Mesendoderm (in vitro differentiated cells): ENCODE measurements around the gene LRRC10B.
"Not testable (repeated sequence)": the region's sequence is repeated elsewhere in the genome, so short reads cannot be mapped to it uniquely, and the experiment has no call there.

Source experiments
- DNase-seq: peaks from one replicate; pipeline ENCODE4 v3.0.0; 2013
- H2AK5ac ChIP-seq: 2 replicates; pipeline ENCODE4 v1.6.1; 2013; ENCODE audit warnings: low read length, inconsistent platforms
- H2BK120ac ChIP-seq: 2 replicates; pipeline ENCODE4 v1.6.1; 2013; ENCODE audit warnings: low read depth, mild to moderate bottlenecking, low read length, moderate library complexity, mixed read lengths
- H2BK15ac ChIP-seq: replicated peaks from 2 replicates; pipeline ENCODE4 v1.6.1; 2013; ENCODE audit warnings: low read depth, mild to moderate bottlenecking, moderate library complexity
- H2BK5ac ChIP-seq: 2 replicates; pipeline ENCODE4 v1.6.1; 2013; ENCODE audit warnings: low read length, inconsistent platforms
- H3K18ac ChIP-seq: 2 replicates; pipeline ENCODE4 v1.6.1; 2013; ENCODE audit warnings: mild to moderate bottlenecking, low read length, mixed read lengths
- H3K23ac ChIP-seq: one replicate; pipeline ENCODE4 v1.6.1; 2013; ENCODE audit warnings: low read length
- H3K27ac ChIP-seq: 2 replicates; pipeline ENCODE4 v1.5.1; 2013; ENCODE audit warnings: low read depth, mild to moderate bottlenecking, inconsistent platforms, low read length, moderate library complexity
- H3K27me3 ChIP-seq: 2 replicates; pipeline ENCODE4 v1.6.1; 2013; ENCODE audit warnings: low read length, control low read depth, mild to moderate bottlenecking, inconsistent platforms; ENCODE audit not compliant: insufficient read depth, poor library complexity
- H3K36me3 ChIP-seq: 2 replicates; pipeline ENCODE4 v1.6.1; 2013; ENCODE audit warnings: low read length, inconsistent platforms; ENCODE audit not compliant: control insufficient read depth, insufficient read depth
- H3K4ac ChIP-seq: one replicate; pipeline ENCODE4 v1.6.1; 2013; ENCODE audit warnings: low read depth, mild to moderate bottlenecking, low read length, moderate library complexity
- H3K4me1 ChIP-seq: 2 replicates; pipeline ENCODE4 v1.6.1; 2013; ENCODE audit warnings: low read depth, low read length, inconsistent platforms; ENCODE audit not compliant: control insufficient read depth
- H3K4me2 ChIP-seq: 2 replicates; pipeline ENCODE4 v1.6.1; 2013; ENCODE audit warnings: low read length
- H3K4me3 ChIP-seq: 2 replicates; pipeline ENCODE4 v1.5.1; 2013; ENCODE audit warnings: mild to moderate bottlenecking, low read length
- H3K56ac ChIP-seq: one replicate; pipeline ENCODE4 v1.6.1; 2013; ENCODE audit warnings: low read length
- H3K79me1 ChIP-seq: 2 replicates; pipeline ENCODE4 v1.6.1; 2013; ENCODE audit warnings: low read length, inconsistent platforms
- H3K79me2 ChIP-seq: 2 replicates; pipeline ENCODE4 v1.6.1; 2013; ENCODE audit warnings: mild to moderate bottlenecking, low read length; ENCODE audit not compliant: control insufficient read depth, insufficient read depth
- H3K9ac ChIP-seq: 2 replicates; pipeline ENCODE4 v1.6.1; 2013; ENCODE audit warnings: low read length, inconsistent platforms
- H4K5ac ChIP-seq: one replicate; pipeline ENCODE4 v1.6.1; 2013; ENCODE audit warnings: low read length
- H4K8ac ChIP-seq: one replicate; pipeline ENCODE4 v1.6.1; 2013; ENCODE audit warnings: low read depth, mild to moderate bottlenecking, control low read depth, low read length, moderate library complexity
- WGBS: extraction: QIAGEN DNeasy Blood & Tissue Kit; methylation state at CpG from one replicate; pipeline ENCODE4 v1.1.7; 2013; ENCODE audit warnings: low lambda C conversion rate, missing lambda C conversion rate; ENCODE audit not compliant: insufficient coverage; ENCODE audit errors: extremely low coverage; 5-methylcytosine and 5-hydroxymethylcytosine counted together

The LRRC10B gene

DNA sequence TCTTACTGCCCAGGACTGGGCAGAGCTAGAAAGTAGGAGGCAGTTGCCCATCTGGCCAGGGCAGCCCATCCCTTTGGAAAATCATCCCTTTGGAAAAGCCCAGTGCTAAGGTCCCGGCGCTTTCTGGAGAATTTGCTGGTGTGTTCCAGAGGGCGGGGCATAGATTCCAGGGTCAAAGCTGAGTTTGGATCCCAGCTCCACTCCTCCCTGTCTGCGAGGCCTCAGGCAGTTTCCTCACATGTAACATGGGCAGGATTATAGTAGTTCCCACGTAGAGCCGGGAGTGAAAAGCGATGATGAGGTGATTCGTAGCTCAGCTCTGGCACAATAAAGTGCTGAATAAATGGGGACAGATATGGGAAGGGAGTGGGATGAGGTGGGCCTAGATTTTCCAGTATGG, 31.4 kb upstream of the LRRC10B start:
- no peak overlapping the region for H2BK5ac ChIP-seq
- H2AK5ac ChIP-seq: no peak overlapping the region
- no peak overlapping the region for H3K4ac ChIP-seq
- no peak overlapping the region for H3K18ac ChIP-seq
- no peaks in the 10 kb centered on the region for H3K79me1 ChIP-seq
- no peak overlapping the region for H3K9ac ChIP-seq
- H3K27ac ChIP-seq: no peak overlapping the region
- H4K8ac ChIP-seq: no peak overlapping the region
- H3K4me1 ChIP-seq: no peaks in the 10 kb centered on the region
- no peak for DNase-seq
- H3K4me3 ChIP-seq: no peak overlapping the region
- no peak overlapping the region for H3K56ac ChIP-seq
- H2BK15ac ChIP-seq: no peak overlapping the region
- no peak overlapping the region for H3K23ac ChIP-seq
- H3K36me3 ChIP-seq: no peaks in the 10 kb centered on the region
- WGBS: no CpG with 5 or more reads among the region's 8 CpGs
- no peak overlapping the region for H4K5ac ChIP-seq
- H3K4me2 ChIP-seq: no peak overlapping the region
- H3K79me2 ChIP-seq: no peaks in the 10 kb centered on the region
- H3K27me3 ChIP-seq: no peaks in the 10 kb centered on the region
- H2BK120ac ChIP-seq: no peak overlapping the region

DNA sequence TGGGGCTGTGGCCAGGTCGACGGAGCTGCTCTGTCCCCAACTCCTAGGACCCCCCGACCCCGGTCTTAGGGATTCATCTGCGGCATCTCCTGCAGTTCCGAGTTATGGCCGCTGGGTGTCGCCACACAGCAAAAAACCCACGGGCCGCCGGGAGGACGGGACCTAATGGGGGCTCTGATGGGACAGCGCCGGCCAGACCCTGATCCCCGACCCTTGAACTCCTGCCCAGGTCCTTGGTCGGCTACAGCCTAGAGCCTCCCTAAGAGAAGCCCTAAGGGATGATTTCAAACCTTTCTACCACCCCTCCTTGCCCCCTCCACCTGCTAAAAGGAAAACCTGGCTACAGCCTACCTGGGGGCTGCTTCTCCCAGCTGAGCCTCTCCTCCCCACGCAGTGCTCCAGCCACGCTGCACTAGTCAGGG, 30.8 kb upstream of the LRRC10B start:
- Histone ChIP-seq H4K5ac (no peak overlapping the region), H3K4me3 (no peak overlapping the region), H2BK15ac (no peak overlapping the region), H3K23ac (no peak overlapping the region), H3K36me3 (no peaks in the 10 kb centered on the region), H3K18ac (no peak overlapping the region), H2BK5ac (no peak overlapping the region), H3K79me1 (no peaks in the 10 kb centered on the region), H4K8ac (no peak overlapping the region), H3K27me3 (no peaks in the 10 kb centered on the region), H3K4ac (no peak overlapping the region), H3K4me2 (no peak overlapping the region), H3K79me2 (no peaks in the 10 kb centered on the region), H3K56ac (no peak overlapping the region), H3K4me1 (no peaks in the 10 kb centered on the region), H3K27ac (no peak overlapping the region), H2BK120ac (no peak overlapping the region), H2AK5ac (no peak overlapping the region), H3K9ac (no peak overlapping the region)
- no CpG with 5 or more reads among the region's 18 CpGs for WGBS
- peak; percentile 52 for DNase-seq

DNA sequence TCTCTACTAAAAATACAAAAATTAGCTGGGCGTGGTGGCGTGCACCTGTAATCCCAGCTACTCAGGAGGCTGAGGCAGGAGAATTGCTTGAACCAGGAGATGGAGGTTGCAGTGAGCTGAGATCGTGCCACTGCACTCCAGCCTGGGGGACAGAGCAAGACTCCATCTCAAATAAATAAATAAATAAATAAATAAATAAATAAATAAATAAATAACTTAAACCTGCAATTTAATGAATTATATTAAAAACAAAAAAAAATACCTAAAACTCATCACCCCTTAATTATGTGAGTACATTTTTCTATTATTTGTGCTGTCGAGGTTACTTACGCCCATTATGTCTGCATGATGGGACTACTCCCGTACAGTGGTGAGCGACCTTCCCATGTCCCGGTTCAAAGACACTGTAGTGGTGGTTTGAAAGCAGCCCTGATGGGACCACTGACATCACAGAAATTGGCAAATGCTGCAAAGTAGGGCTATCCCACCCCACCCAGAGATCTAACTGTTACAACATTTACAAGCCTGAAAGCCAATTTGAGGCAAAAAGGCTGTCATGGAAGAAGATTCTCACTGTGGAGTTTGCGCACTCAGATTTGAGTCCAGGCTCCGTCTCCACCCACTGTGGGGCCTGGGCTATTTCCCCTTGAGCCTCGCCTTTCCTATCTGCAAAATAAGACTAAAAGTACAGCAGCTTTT, 29.0 kb upstream of the LRRC10B start:
- not testable (repeated sequence) for H2BK120ac ChIP-seq, H3K9ac ChIP-seq, H3K18ac ChIP-seq, H3K56ac ChIP-seq, H3K79me1 ChIP-seq, DNase-seq, H3K27me3 ChIP-seq, H4K8ac ChIP-seq, H2BK5ac ChIP-seq, H3K27ac ChIP-seq, H3K23ac ChIP-seq, H3K36me3 ChIP-seq, H3K4me2 ChIP-seq, H3K79me2 ChIP-seq, H3K4ac ChIP-seq, H3K4me3 ChIP-seq, H2BK15ac ChIP-seq, H2AK5ac ChIP-seq, H4K5ac ChIP-seq, H3K4me1 ChIP-seq
- WGBS: no CpG with 5 or more reads among the region's 11 CpGs

DNA sequence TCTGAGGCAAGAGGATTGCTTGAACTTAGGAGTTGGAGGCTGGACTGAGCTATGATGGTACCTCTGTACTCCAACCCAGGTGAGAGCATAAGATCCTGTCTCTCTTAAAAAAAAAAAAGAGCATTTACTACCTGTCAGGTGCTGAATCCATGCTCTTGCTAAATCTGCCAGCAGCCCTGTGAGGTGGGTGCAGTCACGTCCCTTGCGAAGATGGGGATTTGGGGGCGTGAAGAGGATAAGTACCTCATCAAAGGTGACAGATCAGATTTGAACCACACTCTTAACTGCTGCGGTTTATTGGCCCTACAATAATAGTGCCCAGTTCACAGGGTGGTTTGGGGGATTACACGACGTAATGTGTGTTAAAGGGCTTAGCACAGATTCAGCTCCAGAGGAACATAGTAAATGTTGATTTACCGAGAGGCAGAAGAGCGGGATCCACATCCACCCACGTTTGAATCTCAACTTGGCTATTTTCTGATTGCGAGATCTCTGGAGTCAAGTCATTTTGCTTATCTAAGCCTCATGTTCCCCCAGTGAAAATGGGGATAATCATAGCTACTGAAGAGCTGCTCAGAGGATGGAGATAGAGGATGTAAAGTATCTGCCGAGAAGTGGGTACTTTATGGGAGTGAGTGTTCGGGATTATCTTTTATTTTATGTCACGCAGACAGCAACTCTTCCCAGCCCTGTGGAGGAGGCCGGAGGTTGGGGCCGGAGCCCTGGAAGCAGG, 28.1 kb upstream of the LRRC10B start:
- H3K4ac ChIP-seq: no peak overlapping the region
- no peak overlapping the region for H4K8ac ChIP-seq
- no peak overlapping the region for H3K18ac ChIP-seq
- no peak overlapping the region for H2BK5ac ChIP-seq
- H4K5ac ChIP-seq: no peak overlapping the region
- no peak overlapping the region for H2AK5ac ChIP-seq
- WGBS: no CpG with 5 or more reads among the region's 15 CpGs
- no peaks in the 10 kb centered on the region for H3K79me2 ChIP-seq
- H3K23ac ChIP-seq: no peak overlapping the region
- H3K79me1 ChIP-seq: no peaks in the 10 kb centered on the region
- no peak overlapping the region for H3K4me2 ChIP-seq
- no peak overlapping the region for H2BK15ac ChIP-seq
- no peak overlapping the region for H3K4me3 ChIP-seq
- H3K27me3 ChIP-seq: no peaks in the 10 kb centered on the region
- H3K4me1 ChIP-seq: no peaks in the 10 kb centered on the region
- H2BK120ac ChIP-seq: no peak overlapping the region
- no peaks in the 10 kb centered on the region for H3K36me3 ChIP-seq
- DNase-seq: no peak
- no peak overlapping the region for H3K27ac ChIP-seq
- no peak overlapping the region for H3K9ac ChIP-seq
- H3K56ac ChIP-seq: no peak overlapping the region

DNA sequence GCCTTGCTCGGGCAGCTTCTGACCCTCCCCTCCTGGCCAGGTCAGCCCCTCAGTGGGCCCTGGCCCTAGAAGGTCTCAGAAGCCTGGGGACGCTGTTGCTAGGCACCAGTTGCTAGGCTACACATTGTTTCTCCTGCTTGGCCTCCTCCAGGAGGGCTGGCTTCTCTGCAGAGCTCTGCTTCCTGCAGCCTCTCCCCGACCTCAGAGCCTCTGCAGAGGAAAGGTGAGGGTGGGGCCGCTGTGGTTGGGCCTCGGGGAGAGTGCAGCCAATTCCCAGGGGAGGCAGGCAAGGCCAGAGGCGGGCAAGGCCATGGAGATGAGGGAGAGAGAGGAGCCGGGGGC, 27.6 kb upstream of the LRRC10B start:
- no CpG with 5 or more reads among the region's 7 CpGs for WGBS
- Histone ChIP-seq H3K4me1 (no peaks in the 10 kb centered on the region), H3K23ac (no peak overlapping the region), H2AK5ac (no peak overlapping the region), H2BK15ac (no peak overlapping the region), H4K5ac (no peak overlapping the region), H4K8ac (no peak overlapping the region), H2BK5ac (no peak overlapping the region), H3K4me2 (no peak overlapping the region), H3K27me3 (no peaks in the 10 kb centered on the region), H3K79me1 (no peaks in the 10 kb centered on the region), H3K36me3 (no peaks in the 10 kb centered on the region), H3K18ac (no peak overlapping the region), H2BK120ac (no peak overlapping the region), H3K4me3 (no peak overlapping the region), H3K27ac (no peak overlapping the region), H3K9ac (no peak overlapping the region), H3K56ac (no peak overlapping the region), H3K79me2 (no peaks in the 10 kb centered on the region), H3K4ac (no peak overlapping the region)
- DNase-seq: peak; percentile 97
